GM10847 (cell line): ENCODE data around the gene OGA.

ENCODE experiments used
- POLR2A ChIP-seq: IDR thresholded peaks from 2 replicates; pipeline ENCODE4 v1.6.1; 2011; ENCODE audit not compliant: insufficient read length; ENCODE audit errors: extremely low read depth

OGA gene

GRCh38 chr10:101736666-101737065, 81.6 kb downstream of the OGA start:
- no peak for TF ChIP-seq POLR2A
